ENCODE results near the gene PPFIA4. TPM values are rescaled to one million over a fixed set of nuclear protein-coding genes. Genes with fewer than 3 reads are reported as not detected.

PPFIA4 gene
- total RNA-seq, 1 experiment from 2014 or later, result 0.83 TPM

DNA sequence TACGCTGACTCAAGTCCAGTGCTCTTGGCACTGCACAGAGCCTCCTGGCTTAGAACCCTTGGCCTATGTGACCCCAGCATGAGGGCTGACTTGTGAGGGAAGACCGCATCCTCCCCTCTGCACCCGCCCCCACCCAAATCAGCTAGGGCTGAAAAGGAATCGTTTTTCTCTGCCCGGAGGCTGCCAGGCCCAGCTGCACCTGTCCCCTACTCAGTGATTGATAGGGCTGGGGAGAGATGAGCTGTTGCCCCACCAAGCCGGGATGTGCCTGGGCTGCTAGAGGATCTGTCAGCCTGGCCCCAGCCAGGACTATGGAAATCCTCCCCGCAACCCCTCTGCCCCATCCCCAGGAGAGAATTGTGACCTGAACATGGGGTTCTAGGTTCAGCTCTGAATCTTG, 38.9 kb downstream of the PPFIA4 start:
- H3K4me3 Mint-ChIP-seq (ENCODE audit: low read depth, unreplicated experiment), result no peak overlapping the region
- no peak for DNase-seq
- H3K36me3 Mint-ChIP-seq (ENCODE audit: insufficient read depth, unreplicated experiment), result no peaks in the 10 kb centered on the region
- H3K27ac Mint-ChIP-seq (ENCODE audit: unreplicated experiment), result no peak overlapping the region
- CTCF ChIA-PET, result interaction anchor here (0.6 to 1.2 kb wide), 4 partner anchors 11 to 26 kb away, joined by 3 to 5 read pairs (median 3); no protein-coding TSS in a partner anchor
- peaks cover 91% of the 10 kb centered on the region for H3K27me3 Mint-ChIP-seq (ENCODE audit: unreplicated experiment)
- intact Hi-C loops (cut with micrococcal nuclease; ENCODE audit: unreplicated experiment), result no loop called here
- TF ChIP-seq, protein P1, sequence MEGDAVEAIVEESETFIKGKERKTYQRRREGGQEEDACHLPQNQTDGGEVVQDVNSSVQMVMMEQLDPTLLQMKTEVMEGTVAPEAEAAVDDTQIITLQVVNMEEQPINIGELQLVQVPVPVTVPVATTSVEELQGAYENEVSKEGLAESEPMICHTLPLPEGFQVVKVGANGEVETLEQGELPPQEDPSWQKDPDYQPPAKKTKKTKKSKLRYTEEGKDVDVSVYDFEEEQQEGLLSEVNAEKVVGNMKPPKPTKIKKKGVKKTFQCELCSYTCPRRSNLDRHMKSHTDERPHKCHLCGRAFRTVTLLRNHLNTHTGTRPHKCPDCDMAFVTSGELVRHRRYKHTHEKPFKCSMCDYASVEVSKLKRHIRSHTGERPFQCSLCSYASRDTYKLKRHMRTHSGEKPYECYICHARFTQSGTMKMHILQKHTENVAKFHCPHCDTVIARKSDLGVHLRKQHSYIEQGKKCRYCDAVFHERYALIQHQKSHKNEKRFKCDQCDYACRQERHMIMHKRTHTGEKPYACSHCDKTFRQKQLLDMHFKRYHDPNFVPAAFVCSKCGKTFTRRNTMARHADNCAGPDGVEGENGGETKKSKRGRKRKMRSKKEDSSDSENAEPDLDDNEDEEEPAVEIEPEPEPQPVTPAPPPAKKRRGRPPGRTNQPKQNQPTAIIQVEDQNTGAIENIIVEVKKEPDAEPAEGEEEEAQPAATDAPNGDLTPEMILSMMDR (IDR thresholded peaks at IDR 0.05; ENCODE audit: unreplicated experiment), result no peak
- no peaks in the 10 kb centered on the region for H3K9me3 Mint-ChIP-seq (ENCODE audit: low read depth, unreplicated experiment)
- BruUV-seq (replicated peaks), result no TSS peak
- H3K4me1 Mint-ChIP-seq (ENCODE audit: low read depth, unreplicated experiment), result no peaks in the 10 kb centered on the region

DNA sequence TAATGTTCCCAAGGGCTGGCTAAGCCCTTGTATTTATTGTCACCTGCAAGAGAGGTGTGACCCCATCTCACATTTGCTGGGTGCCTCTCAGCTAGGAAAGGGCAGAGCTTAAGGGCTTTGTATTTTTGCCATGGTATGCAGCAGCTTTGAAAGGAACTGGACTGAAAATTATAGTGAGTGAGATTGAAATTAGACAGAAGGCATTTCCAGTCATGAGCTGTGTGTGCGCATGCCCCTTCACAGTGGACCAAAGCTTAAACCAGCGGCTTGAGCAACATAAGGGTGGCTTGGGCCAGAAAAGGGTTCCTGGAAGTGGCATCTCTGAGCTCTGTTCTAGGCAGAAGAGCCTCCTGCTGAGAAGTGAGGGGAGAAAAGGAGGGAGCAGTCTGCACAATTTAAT, 39.7 kb downstream of the PPFIA4 start:
- CTCF ChIA-PET, result interaction anchor here (0.6 to 1.2 kb wide), 2 partner anchors 26 to 59 kb away, joined by 3 to 4 read pairs; partner anchors contain the start of gene TMEM183A
- no peak overlapping the region for H3K27ac Mint-ChIP-seq (ENCODE audit: unreplicated experiment)
- intact Hi-C loops (cut with micrococcal nuclease; ENCODE audit: unreplicated experiment), result no loop called here
- no peak overlapping the region for H3K4me3 Mint-ChIP-seq (ENCODE audit: low read depth, unreplicated experiment)
- H3K4me1 Mint-ChIP-seq (ENCODE audit: low read depth, unreplicated experiment), result no peaks in the 10 kb centered on the region
- no peaks in the 10 kb centered on the region for H3K36me3 Mint-ChIP-seq (ENCODE audit: insufficient read depth, unreplicated experiment)
- H3K9me3 Mint-ChIP-seq (ENCODE audit: low read depth, unreplicated experiment), result no peaks in the 10 kb centered on the region
- DNase-seq, result no peak
- H3K27me3 Mint-ChIP-seq (ENCODE audit: unreplicated experiment), result peaks cover 86% of the 10 kb centered on the region
- TF ChIP-seq, protein P1 (IDR thresholded peaks at IDR 0.05; ENCODE audit: unreplicated experiment), result no peak
- BruUV-seq (replicated peaks), result no TSS peak

DNA sequence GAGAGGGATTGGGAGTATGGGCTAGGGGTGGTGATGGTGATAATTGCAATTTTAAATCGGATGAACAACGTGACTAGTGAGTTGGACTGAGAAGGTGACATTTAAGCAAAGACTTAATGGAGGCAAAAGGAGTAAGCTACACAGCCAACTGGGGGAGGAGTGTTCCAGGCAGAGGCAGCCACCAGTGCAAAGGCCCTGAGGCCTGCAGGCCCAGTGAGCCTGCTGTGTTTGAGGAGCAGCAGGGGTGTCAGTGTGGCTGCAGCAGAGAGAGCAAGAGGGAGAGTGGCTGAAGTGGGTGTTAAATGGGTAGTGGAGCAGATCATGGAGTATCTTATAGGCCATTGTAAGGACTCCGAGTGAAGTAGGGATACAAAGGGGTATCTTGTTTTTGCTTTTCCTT, 40.7 kb downstream of the PPFIA4 start:
- CTCF ChIA-PET, result no interaction called here

DNA sequence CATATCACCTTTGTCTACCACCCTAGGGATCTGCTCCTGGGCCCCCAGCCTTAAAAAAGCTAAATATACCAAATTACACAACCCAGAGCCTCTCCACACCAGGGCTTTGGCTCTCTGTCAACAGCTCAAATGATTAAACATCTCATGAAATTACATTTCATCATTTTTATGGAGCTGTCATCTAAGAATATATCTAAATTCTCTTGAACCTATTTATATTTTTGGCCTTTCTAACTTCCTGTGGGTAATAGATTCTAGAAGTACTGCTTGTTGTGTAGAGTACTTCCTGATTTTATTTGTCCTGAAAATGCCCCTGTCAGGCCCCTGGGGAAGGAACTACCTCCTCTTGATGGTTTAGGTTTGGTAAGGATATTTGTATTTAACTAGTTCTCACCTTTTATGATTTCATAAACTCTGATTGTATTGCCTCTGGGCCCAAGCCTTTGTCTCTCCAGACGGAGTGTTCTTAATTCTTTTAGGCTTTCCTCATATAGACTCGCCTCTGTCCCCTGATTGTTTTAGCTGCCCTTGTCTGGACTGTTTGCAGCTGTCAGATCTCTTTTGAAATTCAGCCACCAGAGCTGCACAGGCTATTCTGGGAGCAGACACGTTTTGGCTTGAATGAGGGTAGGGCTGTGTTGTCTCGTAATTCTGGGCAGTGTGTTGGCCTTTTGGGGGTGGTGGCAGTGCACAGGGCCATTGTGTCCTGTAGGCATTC, 42.9 kb downstream of the PPFIA4 start:
- no peak for DNase-seq
- H3K36me3 Mint-ChIP-seq (ENCODE audit: insufficient read depth, unreplicated experiment), result no peaks in the 10 kb centered on the region
- H3K9me3 Mint-ChIP-seq (ENCODE audit: low read depth, unreplicated experiment), result no peaks in the 10 kb centered on the region
- TF ChIP-seq, protein P1 (IDR thresholded peaks at IDR 0.05; ENCODE audit: unreplicated experiment), result no peak
- no peak overlapping the region for H3K4me3 Mint-ChIP-seq (ENCODE audit: low read depth, unreplicated experiment)
- no TSS peak for BruUV-seq (replicated peaks)
- H3K27me3 Mint-ChIP-seq (ENCODE audit: unreplicated experiment), result peaks cover 86% of the 10 kb centered on the region
- no peaks in the 10 kb centered on the region for H3K4me1 Mint-ChIP-seq (ENCODE audit: low read depth, unreplicated experiment)
- CTCF ChIA-PET, result interaction anchor here (0.6 kb wide), 1 partner anchor 147 kb away, joined by 3 read pairs; no protein-coding TSS in a partner anchor
- no peak overlapping the region for H3K27ac Mint-ChIP-seq (ENCODE audit: unreplicated experiment)
- intact Hi-C loops (cut with micrococcal nuclease; ENCODE audit: unreplicated experiment), result no loop called here

More for the DNA sequence above, 40.7 kb downstream of the PPFIA4 start:
- Mint-ChIP-seq H3K9me3 (ENCODE audit: low read depth, unreplicated experiment) (no peaks in the 10 kb centered on the region), H3K27me3 (ENCODE audit: unreplicated experiment) (peaks cover 85% of the 10 kb centered on the region), H3K36me3 (ENCODE audit: insufficient read depth, unreplicated experiment) (no peaks in the 10 kb centered on the region), H3K4me3 (ENCODE audit: low read depth, unreplicated experiment) (no peak overlapping the region), H3K4me1 (ENCODE audit: low read depth, unreplicated experiment) (no peaks in the 10 kb centered on the region), H3K27ac (ENCODE audit: unreplicated experiment) (no peak overlapping the region)
- no peak for DNase-seq
- TF ChIP-seq, protein P1 (IDR thresholded peaks at IDR 0.05; ENCODE audit: unreplicated experiment), result no peak
- BruUV-seq (replicated peaks), result no TSS peak
- intact Hi-C loops (cut with micrococcal nuclease; ENCODE audit: unreplicated experiment), result no loop called here
